CD4-positive, alpha-beta T cell (primary cell): ENCODE results near the gene UGT3A1. TPM values are rescaled to one million over a fixed set of nuclear protein-coding genes. Genes with fewer than 3 reads are reported as not detected.

Experiments used
- ATAC-seq: fragments of 200-7000 bp; cut with Tn5 transposase; one replicate; pipeline ENCODE4 v1.10.0; 2022; ENCODE audit warnings: mild to moderate bottlenecking; ENCODE audit not compliant: poor library complexity
- CTCF ChIA-PET: fragments of 350-600 bp; sonication (Branson Sonifier 250); formaldehyde crosslinking; loops from one replicate; lab custom pipeline; 2021; ENCODE audit warnings: antibody characterized with exemption, inconsistent platforms; lab: Charles Lee
- POLR2A ChIA-PET: fragments of 350-600 bp; sonication (Branson Sonifier 250); formaldehyde crosslinking; loops from one replicate; lab custom pipeline; 2021; ENCODE audit warnings: antibody characterized with exemption, inconsistent platforms; lab: Charles Lee
- DNase-seq, 14 experiments: peaks; one replicate each; pipeline ENCODE4 v3.0.0-alpha.2; 2013 to 2020; ENCODE audit warnings: mixed read lengths in 2 of 14
- H3K27ac ChIP-seq, 2 donors: one replicate each; pipeline versions ENCODE4 v1.5.1 to v1.7.0; 2013; ENCODE audit warnings: low read length in 2 of 2, low read depth in 1 of 2, mild to moderate bottlenecking in 1 of 2
- H3K27me3 ChIP-seq, 2 experiments: 1 replicate in 1 of 2; 2 replicates in 1 of 2; pipeline versions ENCODE4 v1.6.1 to v1.7.0; 2013; ENCODE audit warnings: low read length in 2 of 2, control low read depth in 1 of 2, mild to moderate bottlenecking in 1 of 2, moderate library complexity in 1 of 2; ENCODE audit not compliant: insufficient read depth in 2 of 2, control insufficient read depth in 1 of 2
- H3K36me3 ChIP-seq: one replicate; pipeline ENCODE4 v1.6.1; 2013; ENCODE audit warnings: low read length, control low read depth; ENCODE audit not compliant: insufficient read depth
- H3K4me1 ChIP-seq: one replicate; pipeline ENCODE4 v1.6.1; 2013; ENCODE audit warnings: low read length, control low read depth; ENCODE audit not compliant: insufficient read depth
- H3K4me3 ChIP-seq: one replicate; pipeline ENCODE4 v1.5.1; 2013; ENCODE audit warnings: mild to moderate bottlenecking, low read length, moderate library complexity
- H3K9me3 ChIP-seq, 2 experiments: 1 replicate in 1 of 2; 2 replicates in 1 of 2; pipeline versions ENCODE4 v1.6.1 to v1.7.0; 2013; ENCODE audit warnings: low read length in 2 of 2, mild to moderate bottlenecking in 2 of 2, control low read depth in 1 of 2, moderate library complexity in 1 of 2; ENCODE audit not compliant: control insufficient read depth in 1 of 2, insufficient read depth in 1 of 2
- H3K27ac Mint-ChIP-seq: one replicate; pipeline ENCODE4 v1.8.0; 2020; ENCODE audit warnings: mixed read lengths
- H3K27me3 Mint-ChIP-seq: one replicate; pipeline ENCODE4 v1.8.0; 2021; ENCODE audit warnings: mixed read lengths
- H3K36me3 Mint-ChIP-seq: one replicate; pipeline ENCODE4 v1.8.0; 2021; ENCODE audit warnings: low read depth, mixed read lengths
- H3K4me1 Mint-ChIP-seq: one replicate; pipeline ENCODE4 v1.8.0; 2021; ENCODE audit warnings: low read depth, mixed read lengths
- H3K4me3 Mint-ChIP-seq: one replicate; pipeline ENCODE4 v1.8.0; 2020; ENCODE audit warnings: mild to moderate bottlenecking, mixed read lengths
- H3K9me3 Mint-ChIP-seq: one replicate; pipeline ENCODE4 v1.8.0; 2020; ENCODE audit warnings: mixed read lengths
- intact Hi-C, 2 experiments: fragments of 100-400 bp; cut with DNase I in 1 of 2; cut with micrococcal nuclease in 1 of 2; formaldehyde crosslinking; loops; one replicate each; pipeline versions ENCODE4 v1.15.1 to v1.9.0; 2023 to 2025; cut with DNase I, micrococcal nuclease
- total RNA-seq, 174 experiments: library from RNA in 2 of 174; stranded (reverse) in 2 of 174; gene quantifications; one replicate each; pipeline ENCODE4 v1.2.3 and lab custom pipeline; 2021 to 2026
- TF ChIP-seq, protein P1 (sequence below): fragments of 200-600 bp; IDR thresholded peaks from one replicate; pipeline ENCODE4 v1.8.0; 2022; ENCODE audit warnings: antibody characterized with exemption, mild to moderate bottlenecking

Gene UGT3A1
- total RNA-seq, 2 experiments from 2014 or later: not detected

DNA sequence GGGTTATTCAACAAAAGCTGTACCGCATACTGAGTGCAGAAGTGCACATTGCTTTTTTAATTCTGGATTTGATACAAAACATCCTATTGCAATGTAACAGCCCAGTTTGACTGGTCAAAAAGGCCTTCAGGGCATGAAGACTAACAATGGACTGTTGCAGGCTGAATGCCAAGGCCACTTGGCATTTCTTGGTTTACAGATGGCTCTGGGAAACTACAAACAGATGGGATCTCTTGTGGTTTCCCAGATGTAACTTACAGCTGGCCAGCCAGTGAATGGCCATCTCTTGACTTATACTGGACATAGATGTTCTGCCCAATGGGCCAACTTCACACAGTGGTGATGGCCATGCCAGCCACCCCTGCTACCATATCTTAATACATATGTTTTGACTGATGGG lies 38.7 kb upstream of the UGT3A1 start:
- Histone ChIP-seq H3K36me3 (no peaks in the 10 kb centered on the region), H3K4me3 (no peak overlapping the region), H3K27ac (no peak overlapping the region), H3K4me1 (no peaks in the 10 kb centered on the region), H3K27me3 (no peaks in the 10 kb centered on the region), H3K9me3 (peaks cover 0 to 3% of the 10 kb centered on the region in 2 experiments)
- H3K27ac Mint-ChIP-seq: no peak overlapping the region
- no peak for ATAC-seq
- H3K4me3 Mint-ChIP-seq: no peak overlapping the region
- DNase-seq: no peak
- intact Hi-C loops: no loop called here
- H3K9me3 Mint-ChIP-seq: peaks cover 4% of the 10 kb centered on the region
- ChIA-PET POLR2A (no interaction called here), CTCF (no interaction called here)
- no peaks in the 10 kb centered on the region for H3K36me3 Mint-ChIP-seq
- peaks cover 17% of the 10 kb centered on the region for H3K27me3 Mint-ChIP-seq
- no peaks in the 10 kb centered on the region for H3K4me1 Mint-ChIP-seq
- TF ChIP-seq, protein P1, sequence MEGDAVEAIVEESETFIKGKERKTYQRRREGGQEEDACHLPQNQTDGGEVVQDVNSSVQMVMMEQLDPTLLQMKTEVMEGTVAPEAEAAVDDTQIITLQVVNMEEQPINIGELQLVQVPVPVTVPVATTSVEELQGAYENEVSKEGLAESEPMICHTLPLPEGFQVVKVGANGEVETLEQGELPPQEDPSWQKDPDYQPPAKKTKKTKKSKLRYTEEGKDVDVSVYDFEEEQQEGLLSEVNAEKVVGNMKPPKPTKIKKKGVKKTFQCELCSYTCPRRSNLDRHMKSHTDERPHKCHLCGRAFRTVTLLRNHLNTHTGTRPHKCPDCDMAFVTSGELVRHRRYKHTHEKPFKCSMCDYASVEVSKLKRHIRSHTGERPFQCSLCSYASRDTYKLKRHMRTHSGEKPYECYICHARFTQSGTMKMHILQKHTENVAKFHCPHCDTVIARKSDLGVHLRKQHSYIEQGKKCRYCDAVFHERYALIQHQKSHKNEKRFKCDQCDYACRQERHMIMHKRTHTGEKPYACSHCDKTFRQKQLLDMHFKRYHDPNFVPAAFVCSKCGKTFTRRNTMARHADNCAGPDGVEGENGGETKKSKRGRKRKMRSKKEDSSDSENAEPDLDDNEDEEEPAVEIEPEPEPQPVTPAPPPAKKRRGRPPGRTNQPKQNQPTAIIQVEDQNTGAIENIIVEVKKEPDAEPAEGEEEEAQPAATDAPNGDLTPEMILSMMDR: no peak

DNA sequence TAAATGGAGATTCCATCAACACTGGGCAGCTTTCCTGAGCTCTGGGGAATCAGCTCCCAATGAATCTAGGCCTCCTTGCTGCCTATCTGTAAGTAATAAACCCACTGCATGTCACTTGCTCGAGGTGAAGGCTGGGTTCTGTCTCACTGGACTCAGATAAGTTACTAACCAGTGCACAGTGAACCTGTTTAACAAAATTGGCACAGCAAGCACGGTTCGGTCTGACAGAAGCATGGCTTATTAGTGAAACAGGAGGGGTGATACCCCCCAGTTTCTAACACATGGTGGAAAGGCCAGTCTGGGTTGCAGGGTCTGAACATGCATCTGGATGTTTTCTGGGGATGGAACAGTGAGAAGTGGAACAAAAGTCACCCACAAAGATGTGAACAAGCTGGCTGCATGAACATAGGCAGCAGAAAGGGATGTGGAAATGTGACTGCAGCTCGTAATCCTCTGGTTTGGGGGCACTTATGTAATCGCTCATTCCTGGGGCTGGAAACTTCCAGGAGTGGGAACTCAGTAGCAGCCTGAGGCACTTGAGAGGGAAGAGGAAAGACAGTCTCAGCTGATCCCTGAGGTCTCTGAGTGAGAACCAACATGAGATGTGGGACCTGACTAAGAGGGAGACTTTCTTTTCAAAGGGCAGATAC lies 37.8 kb upstream of the UGT3A1 start:
- Mint-ChIP-seq H3K27ac (no peak overlapping the region), H3K4me3 (no peak overlapping the region), H3K36me3 (no peaks in the 10 kb centered on the region), H3K27me3 (peaks cover 20% of the 10 kb centered on the region), H3K9me3 (peaks cover 4% of the 10 kb centered on the region), H3K4me1 (no peaks in the 10 kb centered on the region)
- ATAC-seq: no peak
- Histone ChIP-seq H3K27me3 (no peaks in the 10 kb centered on the region), H3K9me3 (peaks cover 0 to 3% of the 10 kb centered on the region in 2 experiments), H3K27ac (no peak overlapping the region), H3K4me1 (no peaks in the 10 kb centered on the region), H3K4me3 (no peak overlapping the region), H3K36me3 (no peaks in the 10 kb centered on the region)
- CTCF ChIA-PET: no interaction called here
- DNase-seq: no peak
- POLR2A ChIA-PET: no interaction called here
- intact Hi-C loops: no loop called here
- TF ChIP-seq, protein P1: no peak

DNA sequence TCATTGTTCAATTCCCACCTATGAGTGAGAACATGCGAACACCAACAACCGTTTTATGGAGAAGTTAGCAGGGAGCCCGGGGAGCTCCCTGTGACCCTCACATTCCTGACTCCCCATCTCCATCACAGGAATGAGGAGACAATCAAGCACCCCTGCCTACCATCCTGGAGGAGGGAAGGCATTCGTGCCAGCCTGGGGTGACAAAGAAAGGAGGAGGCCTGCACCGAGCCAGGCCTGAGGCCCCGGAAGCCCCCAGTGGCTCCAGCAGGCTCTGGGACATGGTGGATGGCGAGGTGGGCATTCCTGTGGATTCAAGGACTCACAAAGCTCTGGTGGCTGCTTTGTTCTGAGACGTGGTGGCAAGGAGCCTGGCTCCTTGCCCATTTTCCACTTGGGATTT lies 36.5 kb upstream of the UGT3A1 start:
- H3K36me3 Mint-ChIP-seq: no peaks in the 10 kb centered on the region
- ATAC-seq: no peak
- Histone ChIP-seq H3K4me3 (no peak overlapping the region), H3K27me3 (no peaks in the 10 kb centered on the region), H3K9me3 (peaks cover 0 to 3% of the 10 kb centered on the region in 2 experiments), H3K36me3 (no peaks in the 10 kb centered on the region), H3K27ac (no peak overlapping the region), H3K4me1 (no peaks in the 10 kb centered on the region)
- H3K4me1 Mint-ChIP-seq: no peaks in the 10 kb centered on the region
- peaks cover 4% of the 10 kb centered on the region for H3K9me3 Mint-ChIP-seq
- TF ChIP-seq, protein P1: no peak
- H3K27ac Mint-ChIP-seq: no peak overlapping the region
- H3K4me3 Mint-ChIP-seq: no peak overlapping the region
- CTCF ChIA-PET: no interaction called here
- no peak for DNase-seq
- H3K27me3 Mint-ChIP-seq: peaks cover 25% of the 10 kb centered on the region
- POLR2A ChIA-PET: no interaction called here
- intact Hi-C loops: loop anchor here in 1 of 2 experiments (2.0 kb wide), 1 partner anchor 53 kb away; no protein-coding TSS in a partner anchor
